Activated effector memory CD4-positive, alpha-beta T cell treated with Interleukin-2 at 50 U/mL for 16 hours (primary cell): ENCODE measurements around the gene HTR3E.
"Not testable (repeated sequence)": the region's sequence is repeated elsewhere in the genome, so short reads cannot be mapped to it uniquely, and the experiment has no call there.

Experiments
- DNase-seq: peaks from one replicate; pipeline ENCODE4 v3.0.0-alpha.2; 2020

The HTR3E gene, protein sequence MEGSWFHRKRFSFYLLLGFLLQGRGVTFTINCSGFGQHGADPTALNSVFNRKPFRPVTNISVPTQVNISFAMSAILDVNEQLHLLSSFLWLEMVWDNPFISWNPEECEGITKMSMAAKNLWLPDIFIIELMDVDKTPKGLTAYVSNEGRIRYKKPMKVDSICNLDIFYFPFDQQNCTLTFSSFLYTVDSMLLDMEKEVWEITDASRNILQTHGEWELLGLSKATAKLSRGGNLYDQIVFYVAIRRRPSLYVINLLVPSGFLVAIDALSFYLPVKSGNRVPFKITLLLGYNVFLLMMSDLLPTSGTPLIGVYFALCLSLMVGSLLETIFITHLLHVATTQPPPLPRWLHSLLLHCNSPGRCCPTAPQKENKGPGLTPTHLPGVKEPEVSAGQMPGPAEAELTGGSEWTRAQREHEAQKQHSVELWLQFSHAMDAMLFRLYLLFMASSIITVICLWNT

DNA sequence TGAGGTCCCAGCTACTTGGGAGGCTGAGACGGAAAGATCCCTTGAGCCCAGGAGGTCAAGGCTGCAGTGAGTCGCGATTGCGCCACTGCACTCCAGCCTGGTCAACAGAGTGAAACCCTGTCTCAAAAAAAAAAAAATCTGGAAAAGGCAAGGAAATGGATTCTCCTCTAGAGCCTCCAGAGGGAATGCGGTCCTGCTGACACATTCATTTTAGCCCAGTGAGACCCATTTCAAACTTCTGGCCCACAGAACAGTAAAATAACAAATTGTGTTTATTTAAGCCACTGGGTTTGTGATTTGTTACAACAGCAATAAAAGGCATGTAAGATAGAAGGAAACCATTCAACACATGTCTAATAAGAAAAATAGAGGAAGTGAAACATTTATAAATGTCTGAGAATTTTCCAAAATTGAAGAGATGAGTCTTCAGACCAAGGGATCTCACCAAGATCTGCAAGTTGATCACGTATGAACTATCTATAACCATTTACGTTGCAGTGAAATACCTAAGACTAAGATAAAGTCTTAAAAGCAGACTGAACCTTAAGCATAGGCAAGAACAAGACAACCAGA is at the start of gene HTR3E:
Gene HTR3E, plus strand, starts transcription at position 254 of the 573 bp plus-strand sequence. CDS start 466 bp downstream, outside the sequence.
- DNase-seq, result no peak

DNA sequence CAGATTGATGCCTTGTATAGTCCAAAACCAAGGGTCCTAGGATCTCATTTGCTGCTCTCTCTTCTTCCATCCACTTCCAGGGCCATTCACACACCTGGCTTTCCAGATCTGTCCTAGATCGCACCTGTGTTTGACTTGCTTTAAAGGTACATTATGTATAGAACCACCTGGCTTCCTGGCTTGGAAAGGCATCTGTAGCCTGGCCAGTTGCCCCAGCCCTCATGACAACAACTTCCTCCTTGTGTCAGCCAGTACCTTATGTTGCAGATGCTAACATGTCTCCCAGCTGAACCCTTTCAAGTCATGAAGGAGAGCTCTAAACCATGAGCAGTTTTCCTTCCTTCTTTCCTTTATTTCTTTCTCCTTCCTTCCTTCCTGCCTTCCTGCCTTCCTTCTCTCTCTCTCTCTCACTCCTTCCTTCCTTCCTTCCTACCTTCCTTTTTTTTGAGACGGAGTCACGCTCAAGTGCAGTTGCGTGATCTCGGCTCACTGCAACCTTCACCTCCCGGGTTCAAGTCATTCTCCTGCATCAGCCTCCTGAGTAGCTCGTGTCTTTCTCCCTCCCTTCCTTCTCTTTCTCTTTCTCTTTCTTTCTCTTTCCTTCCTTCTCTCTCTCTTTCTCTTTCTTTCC is 46.5 kb upstream of the HTR3E start:
- DNase-seq, result no peak

DNA sequence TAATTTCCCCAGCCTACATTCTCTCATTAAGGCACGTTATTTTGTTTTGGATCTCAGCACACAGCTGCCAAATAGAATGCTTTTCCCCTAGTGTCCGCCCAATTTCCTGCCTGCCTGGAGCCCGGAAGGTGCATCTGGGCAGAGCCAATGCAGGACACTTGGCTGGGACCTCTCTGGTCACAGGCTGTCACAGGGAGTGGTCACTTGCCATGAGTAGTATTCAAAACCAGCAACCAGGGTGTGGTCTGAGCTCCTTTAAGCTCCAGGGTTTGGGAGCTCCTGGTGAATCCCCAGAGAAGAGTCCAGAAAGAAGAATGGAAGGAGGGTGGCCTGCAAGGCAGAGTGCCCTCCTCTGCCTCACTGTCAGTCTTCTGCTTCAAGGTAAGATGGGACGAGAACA is 44.1 kb upstream of the HTR3E start, which contains the start of gene HTR3C:
Gene HTR3C, plus strand, starts transcription at position 281 of the 400 bp plus-strand sequence. Its CDS starts 34 bp downstream, at position 315.
- no peak for DNase-seq

DNA sequence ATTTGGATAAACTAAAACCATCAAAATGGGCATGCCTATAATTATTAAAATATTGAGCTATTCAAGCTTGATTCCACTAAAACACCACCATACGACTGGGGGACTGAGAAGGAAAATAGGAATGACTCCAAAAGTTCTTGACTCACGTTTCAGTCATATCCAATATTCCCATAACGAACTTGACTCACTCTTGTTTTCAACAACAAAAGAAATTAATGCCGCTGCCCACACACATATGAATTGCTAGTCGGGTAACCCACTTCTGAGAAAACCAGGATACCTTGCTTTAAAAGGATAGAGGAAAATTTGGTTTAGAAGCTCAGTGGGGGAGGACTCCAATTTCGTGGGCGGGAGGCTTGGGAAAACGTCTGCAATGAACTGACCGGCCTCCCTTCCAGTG is 38.8 kb upstream of the HTR3E start:
- no peak for DNase-seq

DNA sequence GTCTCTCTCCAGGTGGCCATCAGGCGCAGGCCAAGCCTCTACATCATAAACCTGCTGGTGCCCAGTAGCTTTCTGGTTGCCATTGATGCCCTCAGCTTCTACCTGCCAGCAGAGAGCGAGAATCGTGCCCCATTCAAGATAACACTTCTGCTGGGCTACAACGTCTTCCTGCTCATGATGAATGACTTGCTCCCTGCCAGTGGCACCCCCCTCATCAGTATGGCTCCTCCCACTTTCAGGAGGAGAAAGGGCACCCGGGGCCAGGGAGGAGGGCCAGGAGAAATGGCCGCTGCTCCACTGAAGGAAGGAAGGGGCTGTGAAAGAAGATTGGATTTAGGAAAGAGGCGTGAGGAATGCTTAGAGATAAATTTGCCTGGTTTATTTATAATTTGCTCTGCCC is 37.4 kb upstream of the HTR3E start:
- no peak for DNase-seq

DNA sequence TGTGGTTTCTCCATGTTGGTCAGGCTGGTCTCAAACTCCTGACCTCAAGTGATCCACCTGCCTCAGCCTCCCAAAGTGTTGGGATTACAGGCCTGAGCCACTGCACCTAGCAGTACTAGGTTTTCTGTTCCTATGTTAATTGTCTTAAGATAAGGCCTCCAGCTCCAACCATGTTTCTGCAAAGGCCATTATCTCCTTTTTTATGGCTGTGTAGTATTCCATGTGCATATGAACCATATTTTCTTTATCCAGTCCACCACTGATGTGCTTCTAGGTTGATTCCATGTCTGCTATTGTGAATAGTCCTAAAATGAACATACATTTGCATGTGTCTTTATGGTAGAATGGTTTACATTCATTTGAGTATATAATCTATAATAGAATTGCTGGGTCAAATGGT is 34.2 kb upstream of the HTR3E start:
- no peak for DNase-seq

DNA sequence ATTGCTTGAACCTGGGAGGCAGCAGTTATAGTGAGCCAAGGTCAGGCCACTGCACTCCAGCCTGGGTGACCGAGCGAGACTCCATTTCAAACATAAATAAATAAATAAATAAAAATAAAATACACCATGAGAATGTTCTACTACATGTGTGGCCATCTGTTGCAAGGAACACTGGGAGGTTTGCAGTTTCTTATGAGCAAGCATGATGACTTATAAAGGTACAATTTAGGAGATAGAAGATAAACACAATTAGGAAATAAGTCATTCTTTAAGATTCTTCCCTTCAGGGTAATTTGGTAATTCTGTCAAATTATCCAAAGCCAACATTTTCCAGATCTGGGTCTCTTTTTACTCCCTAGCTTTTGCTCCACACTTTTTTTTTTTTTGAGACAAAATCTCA is 30.7 kb upstream of the HTR3E start:
- no peak for DNase-seq

DNA sequence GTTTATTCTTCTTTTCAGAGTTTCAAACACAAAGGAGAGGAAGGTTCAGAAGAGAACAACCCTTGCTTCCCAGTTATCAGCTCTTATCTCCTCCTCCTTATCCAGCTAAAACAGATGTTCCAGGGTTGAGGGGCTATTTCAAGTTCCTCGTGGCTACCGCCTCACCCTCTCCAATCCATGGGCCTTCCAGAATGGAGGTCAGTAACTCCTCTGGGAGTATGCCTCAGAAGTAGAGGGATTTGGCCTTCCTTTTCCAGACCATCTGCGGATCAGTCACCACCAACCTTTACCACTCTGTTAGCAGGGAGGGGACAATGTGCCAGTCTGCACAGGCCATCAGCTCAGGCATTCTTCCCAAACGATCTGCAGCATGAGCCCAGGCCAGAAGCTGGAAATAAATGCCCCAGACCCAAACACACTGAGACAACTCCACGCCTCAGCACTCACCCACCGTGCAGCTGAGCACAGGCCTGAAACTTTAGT is 29.2 kb upstream of the HTR3E start:
- no peak for DNase-seq

DNA sequence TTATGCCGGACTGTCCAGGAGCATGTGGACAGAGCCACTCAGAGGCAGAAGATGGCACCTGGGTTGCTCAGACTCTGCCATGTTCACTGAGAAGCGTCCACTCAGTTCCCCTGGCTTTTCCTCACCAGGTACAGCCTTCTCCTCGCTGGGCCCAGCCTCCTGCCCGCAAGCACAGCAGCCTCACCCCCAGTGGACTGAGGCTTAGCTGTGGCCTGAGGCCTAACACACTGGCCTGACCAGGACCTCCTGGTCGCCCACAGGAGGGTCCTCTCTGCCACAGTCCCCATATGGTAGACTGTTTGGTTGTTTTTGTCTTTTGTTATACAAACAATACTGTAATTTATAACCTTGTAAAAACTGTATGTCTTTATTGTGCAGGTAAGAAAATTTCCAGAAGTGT is 28.5 kb upstream of the HTR3E start:
- no peak for DNase-seq

DNA sequence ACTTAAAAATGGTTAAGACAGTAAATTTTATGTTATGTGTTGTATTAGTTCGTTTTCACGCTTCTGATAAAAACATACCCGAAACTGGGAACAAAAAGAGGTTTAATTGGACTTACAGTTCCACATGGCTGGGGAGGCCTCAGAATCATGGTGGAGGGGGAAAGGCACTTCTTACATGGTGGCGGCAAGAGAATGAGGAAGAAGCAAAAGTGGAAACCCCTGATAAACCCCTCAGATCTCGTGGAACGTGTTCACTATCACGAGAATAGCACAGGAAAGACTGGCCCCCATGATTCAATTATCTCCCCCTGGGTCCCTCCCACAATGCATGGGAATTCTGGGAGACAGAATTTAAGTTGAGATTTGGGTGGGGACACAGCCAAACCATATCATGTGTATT is 25.7 kb upstream of the HTR3E start:
- DNase-seq, result not testable (repeated sequence)

DNA sequence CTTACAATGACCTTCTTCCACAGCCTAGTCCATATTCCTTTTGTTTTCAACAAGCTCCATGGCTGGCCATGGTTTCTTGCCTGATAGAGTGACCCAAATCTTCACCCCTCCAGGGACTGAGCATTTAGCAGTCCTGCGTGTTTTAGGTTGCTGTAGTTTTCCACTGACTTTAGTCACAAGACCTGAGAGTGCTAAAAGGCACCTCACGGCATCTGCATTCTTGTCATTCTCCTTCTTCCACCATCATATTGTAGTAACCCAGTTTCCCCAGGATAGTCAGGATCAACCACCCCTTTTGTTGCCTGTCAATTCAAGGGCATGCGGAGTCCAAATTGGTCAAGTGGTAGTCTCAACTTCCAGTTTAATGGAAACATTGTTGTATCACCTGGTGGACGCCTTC is 23.2 kb upstream of the HTR3E start:
- no peak for DNase-seq

DNA sequence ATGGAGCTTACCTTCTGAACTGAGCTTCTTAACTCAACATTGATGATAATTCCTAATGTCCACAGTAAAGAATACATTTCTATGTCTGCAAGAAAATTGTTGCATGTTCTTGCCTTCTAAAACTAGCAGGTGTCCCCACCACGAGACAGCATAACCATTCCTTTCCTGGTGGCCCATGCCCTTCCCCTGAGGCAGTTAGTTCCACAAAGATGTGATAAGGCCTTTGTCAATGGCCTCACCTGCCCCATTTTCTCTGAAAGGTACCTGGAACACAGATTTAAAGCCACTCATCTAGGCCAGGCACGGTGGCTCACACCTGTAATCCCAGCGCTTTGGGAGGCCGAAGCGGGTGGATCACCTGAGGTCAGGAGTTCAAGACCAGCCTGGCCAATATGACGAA is 21.0 kb upstream of the HTR3E start:
- DNase-seq, result no peak

DNA sequence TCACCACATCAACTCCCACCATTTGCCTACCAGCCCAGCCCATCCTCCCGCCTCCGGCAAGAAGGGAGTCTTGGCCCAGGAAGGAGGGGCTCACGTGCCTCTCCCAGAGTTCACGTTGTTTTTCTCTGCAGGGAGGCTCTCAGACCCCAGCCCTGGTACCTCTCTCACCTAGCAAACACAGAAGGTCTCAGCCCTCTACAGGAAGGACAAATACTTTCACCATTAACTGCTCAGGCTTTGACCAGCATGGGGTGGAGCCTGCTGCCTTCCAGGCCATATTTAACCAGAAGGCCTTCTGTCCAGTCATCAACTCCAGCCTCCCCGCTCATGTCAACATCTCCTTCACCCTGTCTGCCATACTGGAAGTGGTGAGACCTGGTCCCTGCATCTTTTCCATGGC is 19.0 kb upstream of the HTR3E start:
- no peak for DNase-seq

DNA sequence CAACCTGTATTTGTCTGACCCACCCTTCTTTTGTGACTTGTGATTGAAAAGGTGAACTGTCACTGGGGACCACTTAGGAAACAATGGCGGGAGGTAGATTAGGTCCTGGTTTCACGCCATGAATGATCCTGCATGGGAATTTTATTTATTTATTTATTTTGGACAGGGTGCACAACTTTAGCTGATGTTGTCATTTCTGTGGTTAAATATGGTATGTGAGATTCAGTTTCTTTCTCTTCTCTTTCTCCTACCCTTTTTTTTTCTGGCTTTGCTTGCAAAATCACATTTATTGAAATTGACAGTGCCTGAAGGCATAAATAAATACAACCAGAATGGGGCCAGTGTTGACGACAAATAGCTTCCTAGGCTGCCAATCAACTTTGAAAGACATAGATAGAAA is 18.0 kb upstream of the HTR3E start:
- DNase-seq, result no peak

DNA sequence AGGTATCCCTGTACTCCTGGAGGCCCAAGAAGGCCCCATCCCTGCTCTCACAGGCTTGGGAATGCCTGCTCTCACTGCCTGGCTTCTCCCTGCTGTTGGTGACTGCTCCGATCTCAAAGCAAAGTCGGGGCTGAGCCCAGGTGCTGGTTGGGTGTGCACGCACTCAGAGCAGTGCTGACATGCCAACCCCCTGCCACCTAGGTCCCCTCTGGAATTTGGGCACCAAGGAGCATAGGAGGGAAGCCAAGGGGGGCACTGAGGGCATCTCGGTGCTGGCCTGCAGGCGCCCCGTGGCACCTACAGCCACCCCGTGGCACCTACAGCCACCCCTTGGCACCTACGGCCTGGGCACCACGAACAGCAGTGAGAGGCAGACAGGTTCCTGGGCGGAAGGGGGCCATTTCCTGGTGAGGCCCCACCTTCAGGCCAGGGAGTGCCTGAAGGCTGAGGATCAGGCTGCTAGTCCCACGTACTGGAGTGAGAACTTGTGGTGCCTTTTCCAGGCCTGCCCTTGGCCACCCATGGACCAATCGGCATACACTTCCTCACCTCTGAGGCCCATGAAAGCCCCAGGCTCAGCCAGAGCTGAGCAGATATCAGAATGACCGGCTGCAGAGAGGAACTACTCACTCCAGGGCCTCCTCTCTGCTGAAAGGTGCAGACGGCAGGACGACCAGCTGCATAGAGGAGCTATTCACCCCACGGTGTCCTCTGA is 15.6 kb upstream of the HTR3E start:
- DNase-seq, result no peak

DNA sequence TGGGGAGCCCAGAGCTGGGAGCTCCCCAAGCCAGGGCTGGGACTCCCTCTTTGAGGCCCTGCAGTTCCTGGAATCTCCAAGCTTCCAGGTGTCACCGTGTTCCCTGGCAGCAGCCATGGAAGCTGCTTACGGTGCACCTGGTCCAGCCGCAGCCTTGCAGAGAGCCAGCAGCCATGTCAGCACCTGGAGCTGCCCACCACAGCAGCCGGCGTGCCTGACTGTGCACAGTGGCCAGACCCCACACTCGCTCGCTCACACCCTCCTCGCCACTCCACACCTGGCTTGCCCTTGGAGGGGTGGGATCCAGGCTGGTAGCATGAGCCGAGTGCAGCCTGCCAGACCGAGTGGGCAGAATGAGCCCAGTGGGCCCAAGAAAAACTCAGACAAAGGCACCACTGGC is 14.8 kb upstream of the HTR3E start:
- DNase-seq, result no peak

DNA sequence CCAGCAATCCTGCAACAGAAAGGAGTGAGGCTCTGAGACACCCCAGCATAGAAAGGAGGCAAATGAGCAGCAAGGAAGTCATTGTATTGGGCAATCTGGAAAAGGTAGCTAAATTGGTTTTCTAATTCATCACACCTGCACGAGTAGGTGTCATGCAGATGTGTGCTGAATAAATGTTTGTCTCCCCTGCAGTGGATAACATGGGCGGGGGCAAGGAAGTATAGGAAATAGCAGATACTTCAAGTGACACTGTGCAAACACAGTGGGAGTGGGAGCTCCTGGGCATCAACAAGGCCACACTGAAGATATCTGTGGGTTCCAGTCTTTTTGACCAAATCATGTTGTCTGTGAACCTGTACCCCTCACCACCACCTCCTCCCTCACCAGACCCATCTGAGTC is 14.4 kb upstream of the HTR3E start:
- DNase-seq, result no peak

DNA sequence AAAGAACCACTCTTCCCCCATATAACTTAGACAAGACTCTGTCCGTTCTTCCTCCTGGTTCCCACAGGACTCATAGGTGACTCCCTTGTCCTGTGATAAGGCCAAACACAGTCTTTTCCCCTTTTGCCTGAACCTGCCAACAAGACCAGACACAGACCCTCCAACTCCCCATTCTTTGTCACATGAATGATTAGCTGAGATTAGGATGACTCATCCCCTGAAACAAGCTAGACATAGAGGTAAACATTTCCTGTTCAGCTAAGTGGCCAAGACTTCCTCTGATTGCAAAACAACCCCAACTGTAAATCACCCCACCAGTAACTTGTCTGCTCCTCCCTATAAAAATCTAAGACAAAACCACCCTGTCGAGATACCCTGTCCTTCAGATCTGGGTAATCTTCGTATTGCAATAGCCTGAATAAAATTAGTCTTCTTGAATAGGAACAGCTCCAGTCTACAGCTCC is 11.4 kb upstream of the HTR3E start:
- DNase-seq, result no peak

DNA sequence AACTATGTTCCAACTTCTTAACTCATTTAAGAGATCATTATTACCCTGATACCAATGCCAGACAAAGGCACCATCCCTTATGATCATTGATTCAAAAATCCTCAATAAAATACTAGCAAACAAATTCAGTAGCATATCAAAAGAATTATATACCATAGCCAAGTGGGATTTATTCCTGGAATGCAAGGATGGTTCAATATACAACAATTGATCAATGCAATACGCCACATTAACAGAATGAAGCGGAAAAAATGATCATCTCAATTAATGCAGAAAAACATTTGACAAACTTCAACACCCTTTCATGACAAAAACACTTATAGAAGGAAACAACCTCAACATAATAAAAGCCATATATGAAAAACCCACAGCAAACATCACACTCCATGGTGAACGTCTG is 4.7 kb upstream of the HTR3E start:
- no peak for DNase-seq

DNA sequence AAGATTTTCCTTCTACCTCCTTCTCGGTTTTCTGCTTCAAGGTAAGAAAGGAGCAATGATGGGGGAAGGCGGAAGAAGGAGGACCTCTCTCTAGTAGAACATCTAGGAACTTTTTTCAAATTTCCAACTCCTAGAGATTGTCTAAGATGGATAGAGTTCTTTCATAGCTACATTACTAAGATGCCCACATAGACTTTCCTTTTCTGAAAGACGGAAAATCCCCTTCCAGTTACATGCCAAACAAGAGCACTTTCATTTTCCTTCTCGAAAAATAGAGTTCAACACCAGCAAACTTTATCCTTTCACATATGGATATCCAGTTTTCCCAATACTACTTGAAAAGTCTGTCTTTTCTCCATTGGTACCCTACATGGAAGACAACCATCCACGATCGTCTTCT is 692 bp downstream of the HTR3E start:
- DNase-seq, result no peak

DNA sequence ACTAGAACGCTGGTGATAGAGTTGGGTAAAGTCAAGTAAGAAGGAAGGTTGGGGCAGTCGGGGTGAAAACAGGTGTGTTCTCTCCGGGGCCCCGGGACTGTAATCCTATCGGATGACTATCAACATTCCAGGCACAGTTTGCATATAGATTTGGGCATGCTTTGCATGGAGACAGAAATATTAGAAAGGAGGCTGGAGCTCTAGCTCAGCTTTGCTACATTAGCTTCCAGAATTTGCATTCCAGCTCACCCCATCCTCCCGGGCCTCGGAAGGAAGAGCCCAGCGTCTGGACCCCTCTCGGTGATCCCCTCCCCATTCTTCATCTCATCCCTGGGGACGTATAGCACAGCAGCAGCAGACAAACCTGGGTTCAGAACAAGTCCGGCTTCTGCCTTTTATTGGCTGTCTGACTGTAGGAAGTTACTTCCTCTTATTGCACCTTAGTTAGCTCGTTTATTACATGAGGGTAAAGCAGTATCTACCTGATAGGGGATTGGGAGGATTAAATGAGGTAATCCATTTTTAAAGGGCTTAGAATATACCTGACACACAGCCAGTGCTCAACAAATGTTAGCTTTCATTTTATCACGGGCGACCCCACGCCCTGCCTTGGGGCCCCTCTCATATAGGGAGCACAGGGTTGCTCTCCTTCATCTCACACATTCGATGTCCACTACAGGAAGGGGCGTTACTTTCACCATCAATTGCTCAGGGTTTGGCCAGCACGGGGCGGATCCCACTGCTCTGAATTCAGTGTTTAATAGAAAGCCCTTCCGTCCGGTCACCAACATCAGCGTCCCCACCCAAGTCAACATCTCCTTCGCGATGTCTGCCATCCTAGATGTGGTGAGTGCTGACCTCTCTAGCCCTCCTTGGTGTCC is 3.2 kb downstream of the HTR3E start:
- DNase-seq, result no peak

DNA sequence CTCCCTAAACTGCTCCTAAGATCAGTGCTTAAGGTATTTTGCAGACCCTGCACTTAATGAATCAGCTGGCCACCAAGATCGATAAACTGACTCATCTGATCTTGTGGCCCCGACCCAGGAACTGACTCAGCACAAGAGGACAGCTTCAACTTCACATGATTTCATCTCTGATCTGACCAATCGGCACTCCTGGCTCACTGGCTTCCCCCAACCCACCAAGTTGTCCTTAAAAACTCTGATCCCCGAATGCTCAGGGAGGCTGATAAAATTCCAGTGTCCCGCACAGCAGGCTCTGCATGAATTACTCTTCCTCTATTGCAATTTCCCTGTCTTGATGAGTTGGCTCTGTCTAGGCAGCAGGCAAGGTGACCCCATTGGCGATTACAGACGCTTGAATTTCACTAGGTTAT is 13.5 kb downstream of the HTR3E start:
- DNase-seq, result no peak
